ENCODE measurements around the gene DISP3. TPM values are rescaled to one million over a fixed set of nuclear protein-coding genes. Genes with fewer than 3 reads are reported as not detected.

DISP3 gene
- total and polyA plus RNA-seq, 2 of the 4 experiments (the other 2 are of a cell fraction): 0.05 TPM; not detected in 1

- no peak overlapping the region for H2BK15ac ChIP-seq (ENCODE audit: low read depth, low read length)
- no peaks in the 10 kb centered on the region for H4K20me1 ChIP-seq (ENCODE audit: insufficient read depth, low read length)
- ChIA-PET CTCF (no interaction called here), POLR2A (ENCODE audit: unreplicated experiment) (no interaction called here)
- dilution Hi-C loops (cut with HindIII; ENCODE audit: low sequenced_read_pairs, unreplicated experiment) (no loop called here), intact Hi-C loops (cut with micrococcal nuclease) (no loop called here), in situ Hi-C loops (cut with MboI; ENCODE audit: low sequenced_read_pairs) (no loop called here)
- no peak overlapping the region for H2AK5ac ChIP-seq (ENCODE audit: low read depth, low read length)
- H3K4ac ChIP-seq (ENCODE audit: low read depth, low read length): no peak overlapping the region
- TF ChIP-seq SMC3 (IDR thresholded peaks at IDR 0.05; ENCODE audit: low read depth, low read length) (no peak), CHD1 (IDR thresholded peaks at IDR 0.05; ENCODE audit: low read depth, low read length) (no peak), BHLHE40 (IDR thresholded peaks at IDR 0.05; ENCODE audit: low read depth, low read length) (no peak), POLR2A (IDR thresholded peaks at IDR 0.05; ENCODE audit: low read depth, low read length) (no peak), RCOR1 (IDR thresholded peaks at IDR 0.05; ENCODE audit: insufficient replicate concordance, low read length) (no peak), NFE2L2 (IDR thresholded peaks at IDR 0.05; ENCODE audit: low read depth, low read length) (no peak), MXI1 (IDR thresholded peaks at IDR 0.05; ENCODE audit: borderline replicate concordance, low read depth, low read length) (no peak), CEBPB (IDR thresholded peaks at IDR 0.05; ENCODE audit: low read depth, low read length) (no peak)
- TF ChIP-seq, protein P1, sequence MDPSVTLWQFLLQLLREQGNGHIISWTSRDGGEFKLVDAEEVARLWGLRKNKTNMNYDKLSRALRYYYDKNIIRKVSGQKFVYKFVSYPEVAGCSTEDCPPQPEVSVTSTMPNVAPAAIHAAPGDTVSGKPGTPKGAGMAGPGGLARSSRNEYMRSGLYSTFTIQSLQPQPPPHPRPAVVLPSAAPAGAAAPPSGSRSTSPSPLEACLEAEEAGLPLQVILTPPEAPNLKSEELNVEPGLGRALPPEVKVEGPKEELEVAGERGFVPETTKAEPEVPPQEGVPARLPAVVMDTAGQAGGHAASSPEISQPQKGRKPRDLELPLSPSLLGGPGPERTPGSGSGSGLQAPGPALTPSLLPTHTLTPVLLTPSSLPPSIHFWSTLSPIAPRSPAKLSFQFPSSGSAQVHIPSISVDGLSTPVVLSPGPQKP (IDR thresholded peaks at IDR 0.05; ENCODE audit: borderline replicate concordance, low read depth, low read length): no peak
- H3K4me2 ChIP-seq (ENCODE audit: low read depth, low read length): no peak overlapping the region
- no peak overlapping the region for H3K9ac ChIP-seq (ENCODE audit: low read depth, low read length)
- WGBS, 2 experiments (ENCODE audit: extremely low coverage in 2 of 2, insufficient read length in 1 of 2): 63% methylated on average over 7 of the region's 9 CpGs; no CpG with 5 or more reads in 1 of the 2 experiments
- peak overlapping the region; percentile 43 for H2AFZ ChIP-seq (replicated peaks; ENCODE audit: low read length, poor library complexity)
- H4K91ac ChIP-seq (ENCODE audit: insufficient read depth, low read depth, low read length): no peak overlapping the region
- H2BK20ac ChIP-seq (ENCODE audit: low read depth, low read length): no peak overlapping the region
- no peak overlapping the region for H3K14ac ChIP-seq (replicated peaks; ENCODE audit: low read depth, low read length)
- H3K27ac ChIP-seq (ENCODE audit: insufficient read depth, low read length): no peak overlapping the region
- BruUV-seq (replicated peaks): no TSS peak
- H4K8ac ChIP-seq (ENCODE audit: low read depth in 2 of 2, low read length in 2 of 2): no peak overlapping the region
- H3K23ac ChIP-seq (ENCODE audit: low read depth, low read length): no peak overlapping the region
- no peaks in the 10 kb centered on the region for H3K36me3 ChIP-seq (ENCODE audit: control insufficient read depth, insufficient read depth, low read length)
- H4K5ac ChIP-seq (ENCODE audit: low read depth, low read length): no peak overlapping the region
- H3K18ac ChIP-seq (ENCODE audit: low read depth, low read length): no peak overlapping the region
- no peak overlapping the region for H3K56ac ChIP-seq (ENCODE audit: extremely low read depth, insufficient read depth, low read length)
- H3K79me1 ChIP-seq (ENCODE audit: low read depth in 1 of 2, low read length in 2 of 2): no peaks in the 10 kb centered on the region
- no peaks in the 10 kb centered on the region for H3K9me3 ChIP-seq (ENCODE audit: control insufficient read depth, insufficient read depth, low read length)
- ATAC-seq (ENCODE audit: low read depth) (no peak), DNase-seq (no peak)
- H2BK5ac ChIP-seq (ENCODE audit: low read depth, low read length, poor library complexity, severe bottlenecking): no peak overlapping the region
- H3K4me1 ChIP-seq (ENCODE audit: control insufficient read depth, insufficient read depth, low read length): no peaks in the 10 kb centered on the region
- H3K4me3 ChIP-seq (ENCODE audit: insufficient read depth, low read depth, low read length): no peak overlapping the region
- no peak overlapping the region for H2BK120ac ChIP-seq (ENCODE audit: low read depth, low read length)
- H3K27me3 ChIP-seq (ENCODE audit: control insufficient read depth, insufficient read depth, low read length): no peaks in the 10 kb centered on the region
- no peaks in the 10 kb centered on the region for H3K9me1 ChIP-seq (ENCODE audit: insufficient read depth, low read length)
- no peak overlapping the region for H2AK9ac ChIP-seq (replicated peaks; ENCODE audit: low read depth, low read length, poor library complexity)
These were observed 38.1 kb downstream of the DISP3 start for GRCh38 chr1:11516961-11517635.

Data from IMR-90 (cell line).